ENCODE measurements around the gene PIR.

DNA sequence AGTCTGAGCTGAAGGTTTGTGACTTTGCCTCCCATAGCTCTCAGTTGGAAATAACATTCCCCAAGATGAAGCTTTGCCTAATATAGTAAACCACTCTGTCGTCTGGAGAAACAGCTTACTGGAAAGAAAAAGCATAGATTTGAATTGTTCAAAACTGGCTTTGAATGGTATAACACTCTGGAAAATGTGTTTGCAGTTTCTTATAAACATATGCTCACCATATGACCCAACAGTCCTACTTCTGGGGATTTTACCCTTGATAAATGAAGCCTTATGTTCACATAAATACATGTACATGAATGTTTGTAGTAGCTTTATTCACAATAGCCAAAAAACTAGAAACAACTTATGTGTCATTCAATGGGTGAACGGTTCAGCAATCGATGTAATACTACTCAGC, 119.2 kb downstream of the PIR start:
- TF ChIP-seq, protein P1, sequence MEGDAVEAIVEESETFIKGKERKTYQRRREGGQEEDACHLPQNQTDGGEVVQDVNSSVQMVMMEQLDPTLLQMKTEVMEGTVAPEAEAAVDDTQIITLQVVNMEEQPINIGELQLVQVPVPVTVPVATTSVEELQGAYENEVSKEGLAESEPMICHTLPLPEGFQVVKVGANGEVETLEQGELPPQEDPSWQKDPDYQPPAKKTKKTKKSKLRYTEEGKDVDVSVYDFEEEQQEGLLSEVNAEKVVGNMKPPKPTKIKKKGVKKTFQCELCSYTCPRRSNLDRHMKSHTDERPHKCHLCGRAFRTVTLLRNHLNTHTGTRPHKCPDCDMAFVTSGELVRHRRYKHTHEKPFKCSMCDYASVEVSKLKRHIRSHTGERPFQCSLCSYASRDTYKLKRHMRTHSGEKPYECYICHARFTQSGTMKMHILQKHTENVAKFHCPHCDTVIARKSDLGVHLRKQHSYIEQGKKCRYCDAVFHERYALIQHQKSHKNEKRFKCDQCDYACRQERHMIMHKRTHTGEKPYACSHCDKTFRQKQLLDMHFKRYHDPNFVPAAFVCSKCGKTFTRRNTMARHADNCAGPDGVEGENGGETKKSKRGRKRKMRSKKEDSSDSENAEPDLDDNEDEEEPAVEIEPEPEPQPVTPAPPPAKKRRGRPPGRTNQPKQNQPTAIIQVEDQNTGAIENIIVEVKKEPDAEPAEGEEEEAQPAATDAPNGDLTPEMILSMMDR (IDR thresholded peaks at IDR 0.05; ENCODE audit: low read depth, low read length), result no peak
- no peak for TF ChIP-seq EZH2phosphoT487 (IDR thresholded peaks at IDR 0.05; ENCODE audit: low read depth)
